Heart left ventricle (tissue), 13 donors: Measurements from ENCODE around the gene EIF4B.

Experiments used
- POLR2A ChIP-seq, 2 donors: fragments of 450-650 bp; IDR thresholded peaks; one replicate each; pipeline ENCODE4 v1.6.1; 2017; ENCODE audit warnings: antibody characterized with exemption in 2 of 2, mild to moderate bottlenecking in 2 of 2, moderate library complexity in 2 of 2
- TF ChIP-seq, protein P1 (sequence below), 12 donors: fragments of 200-600 bp; sonication (generic) in 4 of 12; IDR thresholded peaks; one replicate each; pipeline versions ENCODE4 v1.5.0 to v1.8.0; 2018 to 2022; ENCODE audit warnings: antibody characterized with exemption in 12 of 12, mild to moderate bottlenecking in 5 of 12
- donor health status: ischemic (EF 13 %, LVEDD 7.1; RV severe dilation, severe dysfunction).
- donor health status: DM: no; HTN: yes; CAD: no.
- donor health status: DM: no; HTN: no; CAD: no.
- donor health status: ischemic (EF 25% LVEDD 6.9; RV normal size, moderate dysfunction).
- donor health status: ischemic (EF 25% LVEDD 5.7; RV mildly dilated, moderate dysfunction).
- donor health status: ischemic (EF 35%, LVEDD 5.7; RV mildly dilated, moderate dysfunction).
- donor health status: nonischemic (EF 11% LVEDD 7.7; RV severe dilation, severe dysfunction).
- donor health status: DM: yes; HTN: yes; CAD: no.
- donor health status: PGD.
- donor health status: ischemic (EF 29% LVEDD 5.4; RV normal size, mild dysfunction).
- donor health status: nonischemic (EF 23%, LVEDD 6.1; RV moderate dilation, normal function).

DNA sequence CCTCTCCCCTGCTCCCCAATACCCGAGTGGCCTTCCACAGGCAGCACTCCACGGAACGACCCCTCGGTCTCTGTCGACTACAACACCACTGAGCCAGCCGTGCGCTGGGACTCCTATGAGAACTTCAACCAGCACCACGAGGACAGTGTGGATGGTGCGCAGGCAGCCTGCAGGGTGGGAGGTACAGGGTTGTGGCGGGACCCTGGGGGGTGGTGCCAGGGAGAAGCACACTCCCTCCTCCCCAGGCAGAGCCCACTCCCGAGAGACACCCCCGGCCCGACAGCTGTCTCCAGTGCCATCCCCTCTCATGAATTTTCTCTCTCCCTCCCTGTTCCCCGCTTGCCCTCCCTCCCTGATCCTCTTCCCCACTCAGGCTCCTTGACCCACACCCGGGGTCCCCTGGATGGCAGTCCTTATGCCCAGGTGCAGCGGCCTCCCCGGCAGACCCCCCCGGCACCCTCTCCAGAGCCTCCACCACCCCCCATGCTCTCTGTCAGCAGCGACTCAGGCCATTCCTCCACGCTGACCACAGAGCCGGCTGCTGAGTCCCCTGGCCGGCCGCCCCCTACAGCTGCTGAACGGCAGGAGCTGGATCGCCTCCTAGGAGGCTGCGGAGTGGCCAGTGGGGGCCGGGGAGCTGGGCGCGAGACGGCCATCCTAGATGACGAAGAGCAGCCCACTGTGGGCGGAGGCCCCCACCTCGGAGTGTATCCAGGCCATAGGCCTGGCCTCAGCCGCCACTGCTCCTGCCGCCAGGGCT lies 52.6 kb downstream of the EIF4B start:
- TF ChIP-seq, protein P1, sequence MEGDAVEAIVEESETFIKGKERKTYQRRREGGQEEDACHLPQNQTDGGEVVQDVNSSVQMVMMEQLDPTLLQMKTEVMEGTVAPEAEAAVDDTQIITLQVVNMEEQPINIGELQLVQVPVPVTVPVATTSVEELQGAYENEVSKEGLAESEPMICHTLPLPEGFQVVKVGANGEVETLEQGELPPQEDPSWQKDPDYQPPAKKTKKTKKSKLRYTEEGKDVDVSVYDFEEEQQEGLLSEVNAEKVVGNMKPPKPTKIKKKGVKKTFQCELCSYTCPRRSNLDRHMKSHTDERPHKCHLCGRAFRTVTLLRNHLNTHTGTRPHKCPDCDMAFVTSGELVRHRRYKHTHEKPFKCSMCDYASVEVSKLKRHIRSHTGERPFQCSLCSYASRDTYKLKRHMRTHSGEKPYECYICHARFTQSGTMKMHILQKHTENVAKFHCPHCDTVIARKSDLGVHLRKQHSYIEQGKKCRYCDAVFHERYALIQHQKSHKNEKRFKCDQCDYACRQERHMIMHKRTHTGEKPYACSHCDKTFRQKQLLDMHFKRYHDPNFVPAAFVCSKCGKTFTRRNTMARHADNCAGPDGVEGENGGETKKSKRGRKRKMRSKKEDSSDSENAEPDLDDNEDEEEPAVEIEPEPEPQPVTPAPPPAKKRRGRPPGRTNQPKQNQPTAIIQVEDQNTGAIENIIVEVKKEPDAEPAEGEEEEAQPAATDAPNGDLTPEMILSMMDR (IDR thresholded peaks at IDR 0.05) = no peak
- TF ChIP-seq POLR2A (IDR thresholded peaks at IDR 0.05) = no peak
